ENCODE data around the gene NMNAT3.

DNA sequence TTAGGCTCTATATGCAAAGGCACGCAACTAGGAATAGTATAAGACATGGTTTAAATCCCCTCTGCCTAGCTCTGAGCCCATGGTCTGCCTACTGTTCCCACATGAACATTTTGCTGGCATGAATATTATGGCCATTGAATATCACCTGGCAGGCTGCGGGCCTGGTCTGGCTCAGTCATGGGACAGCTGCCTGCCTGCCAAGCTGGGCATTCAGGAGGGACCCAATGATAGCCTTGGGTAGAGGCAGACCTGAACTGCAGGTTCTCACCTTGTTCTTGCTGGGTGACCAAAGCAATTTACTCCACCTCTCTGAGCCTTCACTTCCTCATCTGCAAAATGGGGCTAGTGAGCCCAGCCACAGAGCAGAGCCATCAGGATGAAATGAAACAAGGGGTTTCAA lies 149.5 kb downstream of the NMNAT3 start:
- no peak for TF ChIP-seq POLR2A (IDR thresholded peaks at IDR 0.05)
- TF ChIP-seq, protein P1, sequence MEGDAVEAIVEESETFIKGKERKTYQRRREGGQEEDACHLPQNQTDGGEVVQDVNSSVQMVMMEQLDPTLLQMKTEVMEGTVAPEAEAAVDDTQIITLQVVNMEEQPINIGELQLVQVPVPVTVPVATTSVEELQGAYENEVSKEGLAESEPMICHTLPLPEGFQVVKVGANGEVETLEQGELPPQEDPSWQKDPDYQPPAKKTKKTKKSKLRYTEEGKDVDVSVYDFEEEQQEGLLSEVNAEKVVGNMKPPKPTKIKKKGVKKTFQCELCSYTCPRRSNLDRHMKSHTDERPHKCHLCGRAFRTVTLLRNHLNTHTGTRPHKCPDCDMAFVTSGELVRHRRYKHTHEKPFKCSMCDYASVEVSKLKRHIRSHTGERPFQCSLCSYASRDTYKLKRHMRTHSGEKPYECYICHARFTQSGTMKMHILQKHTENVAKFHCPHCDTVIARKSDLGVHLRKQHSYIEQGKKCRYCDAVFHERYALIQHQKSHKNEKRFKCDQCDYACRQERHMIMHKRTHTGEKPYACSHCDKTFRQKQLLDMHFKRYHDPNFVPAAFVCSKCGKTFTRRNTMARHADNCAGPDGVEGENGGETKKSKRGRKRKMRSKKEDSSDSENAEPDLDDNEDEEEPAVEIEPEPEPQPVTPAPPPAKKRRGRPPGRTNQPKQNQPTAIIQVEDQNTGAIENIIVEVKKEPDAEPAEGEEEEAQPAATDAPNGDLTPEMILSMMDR (IDR thresholded peaks at IDR 0.05 in 4 of 5, conservative IDR thresholded peaks at IDR 0.05 in 1 of 5): no peak
